GM19395 (cell line): ENCODE measurements around the gene PRRC2B.
"Not testable (repeated sequence)": the region's sequence is repeated elsewhere in the genome, so short reads cannot be mapped to it uniquely, and the experiment has no call there.

Experiments used
- ATAC-seq: cut with Tn5 transposase; IDR thresholded peaks from one replicate; pipeline ENCODE4 v1.9.1; 2021; ENCODE audit warnings: mild to moderate bottlenecking, moderate library complexity; ENCODE audit not compliant: unreplicated experiment

PRRC2B gene

DNA sequence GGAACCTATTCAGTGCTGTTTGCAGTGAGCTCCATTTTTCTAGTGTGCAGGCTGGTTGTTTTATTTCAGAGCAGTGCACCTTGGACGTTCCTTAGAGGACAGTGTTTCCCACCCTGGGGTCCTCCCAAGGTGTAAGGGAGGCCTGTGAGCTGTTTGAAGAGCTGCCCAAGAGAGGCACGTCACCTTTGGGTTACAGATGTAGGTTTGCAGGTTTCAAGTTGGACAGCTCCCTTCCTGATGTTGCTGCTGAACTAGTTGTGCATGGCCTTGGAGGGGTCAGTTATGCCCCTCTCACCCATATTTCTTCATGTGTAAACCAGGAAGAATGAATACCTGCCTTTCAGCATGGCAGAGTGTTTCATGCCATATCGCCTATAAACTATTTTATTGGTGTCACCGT is 74.1 kb downstream of the PRRC2B start:
- no peak for ATAC-seq

GRCh38 chr9:131469356-131469755 is 75.5 kb downstream of the PRRC2B start:
- ATAC-seq = no peak

DNA sequence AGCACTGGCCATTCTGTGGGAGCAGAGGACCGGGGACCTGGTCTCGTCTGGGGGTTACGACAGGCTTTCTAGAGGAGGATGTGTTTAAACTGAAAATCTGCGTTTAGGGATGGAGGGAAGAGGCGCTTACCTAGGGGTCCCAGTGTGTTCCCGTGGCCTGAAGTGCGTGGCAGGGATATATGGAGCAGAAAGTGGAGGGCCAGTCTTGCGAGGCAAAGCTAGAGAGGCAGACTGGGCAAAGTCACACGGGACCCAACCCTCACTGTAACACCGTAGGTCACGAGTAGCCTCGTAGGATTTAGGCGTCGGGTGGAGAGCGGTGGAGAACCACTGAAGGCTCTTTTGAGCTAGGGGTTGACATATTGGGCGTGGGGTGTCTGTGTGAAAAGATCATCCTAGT is 76.1 kb downstream of the PRRC2B start:
- no peak for ATAC-seq

DNA sequence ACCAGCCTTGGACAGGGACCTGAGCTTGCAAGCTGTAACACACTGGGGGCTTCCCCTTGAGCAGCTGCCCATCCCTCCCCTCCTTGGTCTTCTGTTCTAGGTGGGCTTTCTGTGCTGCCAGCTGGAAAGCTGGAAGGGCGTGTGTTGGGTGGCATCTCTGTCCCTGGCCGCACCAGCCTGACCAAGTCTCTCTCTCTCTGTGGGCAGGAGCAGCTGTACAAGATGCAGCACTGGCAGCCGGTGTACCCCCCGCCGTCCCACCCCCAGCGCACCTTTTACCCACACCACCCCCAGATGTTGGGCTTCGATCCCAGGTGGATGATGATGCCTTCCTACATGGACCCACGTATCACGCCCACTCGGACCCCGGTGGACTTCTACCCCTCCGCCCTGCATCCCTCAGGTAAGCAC is 76.7 kb downstream of the PRRC2B start:
- ATAC-seq = no peak

- ATAC-seq = not testable (repeated sequence)
Observed at GRCh38 chr9:131472085-131472484, 78.2 kb downstream of the PRRC2B start.

- no peak for ATAC-seq
Observed at GRCh38 chr9:131473198-131473885, 79.5 kb downstream of the PRRC2B start.

- ATAC-seq = no peak
Observed at GRCh38 chr9:131473891-131474290, 80.0 kb downstream of the PRRC2B start.

GRCh38 chr9:131474711-131475110 is 80.8 kb downstream of the PRRC2B start:
- no peak for ATAC-seq

DNA sequence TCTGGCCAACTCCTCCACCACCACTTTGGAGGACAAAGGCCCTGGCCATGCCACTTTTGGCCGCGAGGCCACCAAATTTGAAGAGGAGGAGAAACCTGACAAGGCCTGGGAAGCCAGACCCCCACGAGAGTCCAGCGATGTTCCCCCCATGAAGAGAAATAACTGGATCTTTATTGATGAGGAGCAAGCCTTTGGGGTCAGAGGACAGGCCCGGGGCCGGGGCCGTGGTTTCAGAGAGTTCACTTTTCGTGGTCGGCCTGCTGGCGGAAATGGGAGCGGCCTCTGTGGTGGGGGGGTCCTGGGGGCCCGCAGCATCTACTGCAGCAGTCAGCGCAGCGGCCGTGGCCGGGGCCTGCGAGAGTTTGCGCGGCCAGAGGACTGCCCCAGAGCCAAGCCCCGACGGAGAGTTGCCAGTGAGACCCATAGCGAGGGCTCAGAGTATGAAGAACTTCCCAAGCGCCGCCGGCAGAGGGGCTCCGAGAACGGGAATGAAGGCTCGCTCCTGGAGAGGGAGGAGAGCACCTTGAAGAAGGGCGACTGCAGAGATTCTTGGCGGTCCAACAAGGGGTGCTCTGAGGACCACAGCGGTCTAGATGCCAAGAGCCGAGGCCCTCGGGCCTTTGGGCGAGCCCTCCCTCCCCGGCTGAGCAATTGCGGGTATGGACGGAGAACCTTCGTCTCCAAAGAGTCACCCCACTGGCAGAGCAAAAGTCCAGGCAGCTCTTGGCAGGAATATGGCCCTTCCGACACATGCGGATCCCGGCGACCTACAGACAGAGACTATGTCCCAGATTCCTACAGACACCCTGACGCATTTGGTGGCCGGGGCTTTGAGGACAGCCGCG is 81.4 kb downstream of the PRRC2B start:
- no peak for ATAC-seq

DNA sequence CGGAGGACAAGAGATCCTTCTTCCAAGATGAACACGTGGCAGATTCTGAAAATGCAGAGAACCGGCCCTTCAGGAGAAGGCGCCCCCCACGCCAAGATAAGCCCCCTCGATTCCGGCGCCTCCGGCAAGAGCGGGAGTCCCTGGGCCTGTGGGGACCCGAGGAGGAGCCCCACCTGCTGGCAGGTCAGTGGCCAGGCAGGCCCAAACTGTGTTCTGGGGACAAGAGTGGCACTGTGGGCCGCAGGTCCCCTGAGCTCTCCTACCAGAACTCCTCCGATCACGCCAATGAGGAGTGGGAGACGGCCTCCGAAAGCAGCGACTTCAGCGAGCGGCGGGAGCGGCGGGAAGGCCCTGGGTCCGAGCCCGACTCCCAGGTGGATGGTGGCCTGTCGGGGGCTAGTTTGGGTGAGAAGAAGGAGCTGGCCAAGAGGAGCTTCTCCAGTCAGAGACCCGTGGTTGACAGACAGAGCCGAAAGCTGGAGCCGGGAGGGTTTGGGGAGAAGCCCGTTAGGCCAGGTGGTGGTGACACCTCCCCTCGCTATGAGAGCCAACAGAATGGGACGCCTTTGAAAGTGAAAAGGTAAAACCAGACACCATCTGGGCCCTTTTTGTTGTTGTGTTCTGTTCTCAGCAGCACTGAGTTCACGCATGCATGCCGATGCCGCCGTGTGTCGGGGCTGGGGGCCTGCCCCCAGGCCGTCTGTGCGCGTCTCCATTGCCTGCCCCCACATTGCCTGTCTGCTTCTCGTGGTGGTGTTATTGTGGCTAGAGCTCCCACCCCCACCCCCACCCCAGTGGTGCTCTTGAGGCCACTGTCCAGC is 82.3 kb downstream of the PRRC2B start:
- no peak for ATAC-seq

- no peak for ATAC-seq
Observed at GRCh38 chr9:131476777-131477345, 83.0 kb downstream of the PRRC2B start.

GRCh38 chr9:131477367-131477766 is 83.5 kb downstream of the PRRC2B start:
- no peak for ATAC-seq

DNA sequence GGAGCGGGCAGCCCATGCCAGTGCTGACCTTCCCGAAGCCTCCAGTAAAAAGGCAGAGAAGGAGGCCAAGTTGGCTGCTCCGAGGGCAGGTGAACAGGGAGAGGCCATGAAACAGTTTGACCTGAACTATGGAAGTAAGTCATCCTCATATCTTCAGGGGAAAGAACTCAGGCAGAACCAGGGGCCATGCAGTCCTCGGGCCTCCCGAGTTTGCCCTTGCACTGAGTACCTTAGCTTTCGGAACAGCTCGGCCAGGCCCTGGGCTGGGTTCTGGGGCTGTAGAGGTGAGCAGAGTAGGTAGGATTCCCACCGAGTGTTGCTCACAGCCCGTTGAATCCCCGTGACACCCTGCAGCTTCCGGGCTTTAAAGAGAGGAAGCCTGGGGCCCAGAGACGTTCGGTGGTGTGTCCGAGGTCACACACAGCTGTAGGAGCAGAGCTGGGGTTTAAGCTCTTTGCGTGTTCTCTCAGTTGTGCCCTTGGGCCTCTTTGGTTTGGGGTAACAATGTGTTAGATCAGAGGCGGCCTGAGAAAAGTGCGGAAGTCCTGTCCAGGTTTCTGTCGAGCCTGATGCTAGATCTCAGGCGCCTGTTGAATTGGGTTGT is 84.0 kb downstream of the PRRC2B start:
- ATAC-seq = no peak

- no peak for ATAC-seq
Observed at GRCh38 chr9:131478421-131478868, 84.6 kb downstream of the PRRC2B start.

- no peak for ATAC-seq
Observed at GRCh38 chr9:131478911-131479310, 85.0 kb downstream of the PRRC2B start.

DNA sequence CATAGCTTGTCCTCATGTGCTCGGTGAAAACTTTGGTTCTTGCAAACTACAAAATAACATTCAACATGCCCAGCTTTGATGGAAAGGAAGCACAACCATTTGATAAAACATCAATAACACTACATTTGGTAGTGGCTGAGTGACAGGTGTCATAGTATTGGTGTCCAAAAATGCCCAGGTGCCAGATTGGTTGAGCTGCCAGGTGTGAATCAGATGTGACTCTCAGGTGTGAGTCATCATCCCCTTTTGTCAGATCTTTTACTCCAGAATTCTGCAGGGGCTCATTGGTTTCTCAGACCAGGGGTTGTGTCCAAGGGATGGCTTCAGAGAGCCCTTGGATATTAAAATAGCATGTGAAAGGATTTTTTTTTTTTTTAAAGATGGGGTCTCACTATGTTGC is 86.4 kb downstream of the PRRC2B start:
- no peak for ATAC-seq

- ATAC-seq = no peak
Observed at GRCh38 chr9:131481441-131482342, 87.8 kb downstream of the PRRC2B start.

DNA sequence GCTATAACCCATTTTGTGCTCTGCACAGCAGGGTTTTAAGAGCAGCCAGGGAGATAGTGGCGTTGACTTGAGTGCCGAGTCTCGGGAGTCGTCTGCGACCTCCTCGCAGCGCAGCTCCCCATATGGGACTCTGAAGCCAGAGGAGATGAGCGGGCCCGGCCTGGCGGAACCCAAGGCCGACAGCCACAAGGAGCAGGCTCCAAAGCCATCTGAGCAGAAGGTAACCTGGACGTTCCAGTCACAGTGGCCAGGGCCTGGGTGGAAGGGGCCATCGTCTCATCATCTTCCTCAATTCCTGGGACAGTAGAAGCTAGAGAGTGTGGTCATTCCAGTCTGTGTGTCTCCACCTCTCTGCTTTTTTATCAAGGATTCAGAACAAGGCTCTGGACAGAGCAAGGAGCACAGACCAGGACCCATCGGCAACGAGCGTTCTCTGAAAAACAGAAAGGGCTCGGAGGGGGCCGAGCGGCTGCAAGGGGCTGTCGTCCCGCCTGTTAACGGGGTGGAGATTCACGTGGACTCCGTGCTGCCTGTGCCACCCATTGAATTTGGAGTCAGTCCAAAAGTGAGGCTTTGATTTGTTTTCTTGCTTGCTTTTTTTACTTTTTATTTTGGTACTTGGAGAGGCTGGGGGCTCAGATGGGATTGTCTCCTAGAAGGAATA is 88.6 kb downstream of the PRRC2B start:
- ATAC-seq = no peak
